Sigmoid colon (tissue), 7 donors: ENCODE results near the gene CNTNAP4. TPM values are rescaled to one million over a fixed set of nuclear protein-coding genes. Genes with fewer than 3 reads are reported as not detected.

Source experiments
- DNase-seq: peaks from one replicate; pipeline ENCODE4 v3.0.0-alpha.2; 2019
- H3K27ac ChIP-seq, 4 donors: fragments of 200-600 bp; sonication (generic); one replicate each; pipeline ENCODE4 v1.5.1; 2016 to 2019; ENCODE audit warnings: mild to moderate bottlenecking in 1 of 4
- H3K27me3 ChIP-seq, 3 donors: fragments of 200-600 bp; sonication (generic); one replicate each; pipeline ENCODE4 v1.5.1; 2019; ENCODE audit warnings: mild to moderate bottlenecking in 1 of 3
- H3K36me3 ChIP-seq, 4 donors: fragments of 200-600 bp; sonication (generic); one replicate each; pipeline ENCODE4 v1.5.1; 2016 to 2019
- H3K4me1 ChIP-seq, 4 donors: fragments of 200-600 bp; sonication (generic); one replicate each; pipeline ENCODE4 v1.5.1; 2017 to 2019
- H3K4me3 ChIP-seq, 4 donors: fragments of 200-600 bp; sonication (generic); one replicate each; pipeline ENCODE4 v1.5.1; 2017 to 2019; ENCODE audit warnings: mild to moderate bottlenecking in 2 of 4, moderate library complexity in 1 of 4
- H3K9me3 ChIP-seq, 4 donors: fragments of 200-600 bp in 3 of 4; sonication (generic) in 3 of 4; one replicate each; pipeline versions ENCODE4 v1.5.1 to v1.6.1; 2013 to 2019
- EP300 ChIP-seq, 4 donors: sonication (generic); formaldehyde crosslinking; IDR thresholded peaks; one replicate each; pipeline ENCODE4 v1.6.1; 2017; ENCODE audit warnings: antibody characterized with exemption in 4 of 4
- POLR2A ChIP-seq, 2 donors: fragments of 450-650 bp; IDR thresholded peaks; one replicate each; pipeline ENCODE4 v1.6.1; 2016; ENCODE audit warnings: antibody characterized with exemption in 2 of 2, mild to moderate bottlenecking in 2 of 2, moderate library complexity in 2 of 2
- POLR2AphosphoS5 ChIP-seq, 4 donors: sonication (generic); formaldehyde crosslinking; IDR thresholded peaks; one replicate each; pipeline ENCODE4 v1.6.1; 2017; ENCODE audit warnings: antibody characterized with exemption in 4 of 4
- WGBS, 2 donors: extraction: QIAGEN DNeasy Blood & Tissue Kit; methylation state at CpG; one replicate each; pipeline ENCODE4 v1.1.7; 2013; 5-methylcytosine and 5-hydroxymethylcytosine counted together
- intact Hi-C: fragments of 100-400 bp; cut with DNase I; formaldehyde crosslinking; loops from one replicate; pipeline ENCODE4 v1.15.1; 2023
- polyA plus RNA-seq, 3 donors: library from polyadenylated mRNA; stranded (reverse); fragments of 200-250 nt; gene quantifications; one replicate each; pipeline ENCODE4 v1.2.3, GENCODE V29; 2013
- total RNA-seq, 4 donors: library from RNA; depleted of rRNA; stranded (reverse); fragments of >200 nt; gene quantifications; one replicate each; pipeline ENCODE4 v1.1.0, GENCODE V29; 2016
- TF ChIP-seq, protein P1 (sequence below), 4 experiments: fragments of 450-650 bp in 3 of 4; fragments of 200-600 bp in 1 of 4; IDR thresholded peaks; one replicate each; pipeline ENCODE4 v1.5.1; 2016 to 2019; ENCODE audit warnings: antibody characterized with exemption in 4 of 4, mild to moderate bottlenecking in 3 of 4, moderate library complexity in 2 of 4
- donor health status: healthy with polysubstance abuse.
- donor health status: Bipolar disorder and iron deficiency.
- donor health status: healthy.

The CNTNAP4 gene
- total and polyA plus RNA-seq, 7 donors = under 0.01 to 1.4 (median 0.22) TPM; not detected in 1

DNA sequence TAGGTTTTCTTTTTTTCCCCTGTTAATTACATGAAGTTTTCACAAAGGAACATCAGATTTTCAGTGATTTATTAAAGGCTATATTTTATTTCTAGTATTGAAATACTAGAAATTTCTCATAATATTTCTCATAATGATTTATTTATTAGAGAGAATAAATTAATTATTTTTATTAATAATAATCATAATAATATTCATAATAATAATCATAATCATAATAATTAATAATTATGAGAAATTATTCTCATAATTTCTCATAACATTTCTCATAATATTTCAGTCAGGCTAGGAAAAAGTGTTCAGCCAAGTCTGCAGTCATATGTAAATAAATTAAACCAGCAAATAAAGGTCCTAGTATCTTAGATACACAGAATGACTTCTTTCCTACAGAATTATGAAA, 41.4 kb downstream of the CNTNAP4 start:
- Histone ChIP-seq H3K27ac (no peak overlapping the region), H3K36me3 (no peaks in the 10 kb centered on the region), H3K27me3 (no peaks in the 10 kb centered on the region), H3K9me3 (no peaks in the 10 kb centered on the region), H3K4me1 (no peaks in the 10 kb centered on the region), H3K4me3 (no peak overlapping the region)
- DNase-seq = no peak
- TF ChIP-seq POLR2AphosphoS5 (IDR thresholded peaks at IDR 0.05) (no peak), POLR2A (IDR thresholded peaks at IDR 0.05) (no peak), EP300 (IDR thresholded peaks at IDR 0.05) (no peak)
- TF ChIP-seq, protein P1, sequence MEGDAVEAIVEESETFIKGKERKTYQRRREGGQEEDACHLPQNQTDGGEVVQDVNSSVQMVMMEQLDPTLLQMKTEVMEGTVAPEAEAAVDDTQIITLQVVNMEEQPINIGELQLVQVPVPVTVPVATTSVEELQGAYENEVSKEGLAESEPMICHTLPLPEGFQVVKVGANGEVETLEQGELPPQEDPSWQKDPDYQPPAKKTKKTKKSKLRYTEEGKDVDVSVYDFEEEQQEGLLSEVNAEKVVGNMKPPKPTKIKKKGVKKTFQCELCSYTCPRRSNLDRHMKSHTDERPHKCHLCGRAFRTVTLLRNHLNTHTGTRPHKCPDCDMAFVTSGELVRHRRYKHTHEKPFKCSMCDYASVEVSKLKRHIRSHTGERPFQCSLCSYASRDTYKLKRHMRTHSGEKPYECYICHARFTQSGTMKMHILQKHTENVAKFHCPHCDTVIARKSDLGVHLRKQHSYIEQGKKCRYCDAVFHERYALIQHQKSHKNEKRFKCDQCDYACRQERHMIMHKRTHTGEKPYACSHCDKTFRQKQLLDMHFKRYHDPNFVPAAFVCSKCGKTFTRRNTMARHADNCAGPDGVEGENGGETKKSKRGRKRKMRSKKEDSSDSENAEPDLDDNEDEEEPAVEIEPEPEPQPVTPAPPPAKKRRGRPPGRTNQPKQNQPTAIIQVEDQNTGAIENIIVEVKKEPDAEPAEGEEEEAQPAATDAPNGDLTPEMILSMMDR (IDR thresholded peaks at IDR 0.05) = no peak
- intact Hi-C loops = no loop called here

DNA sequence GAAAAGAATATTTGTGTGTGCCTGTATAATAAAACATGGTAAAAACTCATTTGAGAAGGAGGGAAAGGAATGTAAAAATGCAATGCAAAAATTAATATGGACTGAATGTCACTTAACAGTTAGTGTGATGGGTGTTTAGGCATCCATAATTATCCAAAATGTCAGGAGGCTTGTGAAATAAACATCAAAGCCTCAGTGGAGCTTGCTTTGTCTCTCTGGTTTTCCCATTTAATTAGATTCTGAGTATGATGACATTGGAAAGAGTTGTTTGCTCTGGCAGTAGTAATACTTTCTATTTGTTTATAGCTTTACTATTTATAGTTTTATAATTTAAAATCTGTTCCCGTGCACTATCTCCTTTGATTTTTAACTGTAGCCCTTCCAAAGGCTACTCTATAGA, 51.9 kb downstream of the CNTNAP4 start:
- Histone ChIP-seq H3K36me3 (no peaks in the 10 kb centered on the region), H3K9me3 (no peaks in the 10 kb centered on the region), H3K27me3 (no peaks in the 10 kb centered on the region), H3K4me3 (no peak overlapping the region), H3K4me1 (no peaks in the 10 kb centered on the region), H3K27ac (no peak overlapping the region)
- 13 to 43% methylated on average over 1 of the region's 1 CpG for WGBS, 2 donors
- DNase-seq = no peak
- intact Hi-C loops = no loop called here
- TF ChIP-seq, protein P1 (IDR thresholded peaks at IDR 0.05) = no peak
- TF ChIP-seq POLR2AphosphoS5 (IDR thresholded peaks at IDR 0.05) = no peak
- TF ChIP-seq POLR2A (IDR thresholded peaks at IDR 0.05) = no peak
- no peak for TF ChIP-seq EP300 (IDR thresholded peaks at IDR 0.05)

DNA sequence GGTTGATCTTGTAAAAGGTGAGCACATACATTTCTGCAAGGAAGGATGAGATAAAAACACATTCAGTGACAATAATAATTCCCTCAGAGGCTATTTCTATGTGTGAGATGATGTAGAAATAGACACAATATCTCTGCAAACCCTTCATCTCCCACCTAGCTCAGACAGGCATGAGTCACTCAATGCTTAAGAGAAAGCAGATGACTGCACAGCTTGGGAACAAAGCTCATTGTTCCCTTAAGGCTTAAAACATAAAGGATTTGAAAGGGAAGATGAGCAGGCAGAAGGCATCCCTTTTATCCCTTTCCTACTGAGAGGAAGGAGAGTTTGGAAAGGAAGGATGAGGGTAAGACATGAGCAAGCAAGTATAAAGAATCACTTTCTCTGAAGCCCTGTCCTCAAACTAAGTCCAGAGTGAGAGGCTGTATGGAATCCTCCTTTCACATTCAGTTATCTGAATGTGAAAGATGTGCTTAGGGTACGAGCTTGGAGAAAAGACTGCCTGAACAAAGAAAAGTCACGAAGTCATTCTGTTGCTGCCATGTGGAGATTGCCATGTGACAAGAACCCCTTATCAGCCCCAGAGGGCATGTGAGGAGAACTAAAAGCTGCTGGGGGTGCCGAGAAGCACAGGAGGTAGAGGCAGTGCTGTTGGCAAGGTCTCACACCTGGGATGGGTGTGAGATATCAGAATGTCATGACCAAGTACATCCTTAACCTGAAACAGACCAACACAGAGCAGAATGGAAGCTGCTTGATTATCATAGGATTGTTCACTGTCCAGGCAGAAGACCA, 58.2 kb downstream of the CNTNAP4 start:
- 81 to 83% methylated on average over 3 of the region's 3 CpGs for WGBS, 2 donors
- no peak overlapping the region for H3K27ac ChIP-seq

DNA sequence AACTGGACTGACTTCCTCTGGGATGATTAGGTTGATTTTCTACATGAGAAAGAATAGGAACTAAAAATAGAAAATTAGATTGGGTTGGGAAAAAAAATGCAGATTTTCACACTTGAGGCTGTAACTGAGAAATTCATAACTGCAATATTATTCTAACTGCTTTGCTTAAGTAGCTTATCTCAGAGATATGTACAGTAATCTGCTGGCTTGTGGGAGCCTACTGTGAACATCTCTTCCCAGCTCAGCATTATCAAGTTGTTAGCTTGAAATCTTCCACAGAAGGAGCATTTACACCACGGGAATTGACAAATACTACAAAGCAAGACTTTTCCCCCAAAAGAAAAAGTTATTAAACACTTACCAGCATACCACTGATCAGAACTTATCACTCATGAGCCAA, 58.9 kb downstream of the CNTNAP4 start:
- Histone ChIP-seq H3K36me3 (no peaks in the 10 kb centered on the region), H3K27me3 (no peaks in the 10 kb centered on the region), H3K4me1 (no peaks in the 10 kb centered on the region), H3K4me3 (no peak overlapping the region), H3K9me3 (no peaks in the 10 kb centered on the region), H3K27ac (no peak overlapping the region)
- TF ChIP-seq EP300 (IDR thresholded peaks at IDR 0.05) = no peak
- TF ChIP-seq POLR2A (IDR thresholded peaks at IDR 0.05) = no peak
- TF ChIP-seq, protein P1 (IDR thresholded peaks at IDR 0.05) = no peak
- TF ChIP-seq POLR2AphosphoS5 (IDR thresholded peaks at IDR 0.05) = no peak
- WGBS, 2 donors = 76 to 89% methylated on average over 1 of the region's 1 CpG
- DNase-seq = no peak
- intact Hi-C loops = no loop called here

More for the DNA sequence above, 58.2 kb downstream of the CNTNAP4 start:
- Histone ChIP-seq H3K27me3 (no peaks in the 10 kb centered on the region), H3K4me1 (no peaks in the 10 kb centered on the region), H3K9me3 (no peaks in the 10 kb centered on the region), H3K4me3 (no peak overlapping the region), H3K36me3 (no peaks in the 10 kb centered on the region)
- TF ChIP-seq POLR2A (IDR thresholded peaks at IDR 0.05) = no peak
- TF ChIP-seq POLR2AphosphoS5 (IDR thresholded peaks at IDR 0.05) = no peak
- TF ChIP-seq EP300 (IDR thresholded peaks at IDR 0.05) = no peak
- TF ChIP-seq, protein P1 (IDR thresholded peaks at IDR 0.05) = no peak
- DNase-seq = no peak
- intact Hi-C loops = no loop called here

DNA sequence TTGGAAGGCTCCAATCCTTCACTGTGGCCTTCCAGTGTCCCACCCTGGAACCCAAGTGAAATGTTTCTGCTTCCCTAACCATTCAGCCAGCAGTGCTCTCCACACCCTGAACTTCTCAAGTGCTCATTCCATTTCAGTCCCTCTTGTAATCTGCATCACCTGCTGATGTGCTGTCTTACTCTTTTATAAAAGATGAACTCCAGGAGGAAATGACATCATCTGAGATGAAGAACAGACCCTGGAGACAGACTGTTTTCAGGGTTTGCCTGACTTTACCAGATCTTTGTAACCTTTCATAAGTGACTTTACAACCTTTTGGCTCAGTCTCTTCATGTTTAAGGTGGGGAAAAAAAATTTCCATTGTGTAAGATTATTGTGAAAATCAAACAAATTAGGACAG, 61.3 kb downstream of the CNTNAP4 start:
- Histone ChIP-seq H3K4me1 (no peaks in the 10 kb centered on the region), H3K36me3 (no peaks in the 10 kb centered on the region), H3K27ac (no peak overlapping the region), H3K27me3 (no peaks in the 10 kb centered on the region), H3K9me3 (no peaks in the 10 kb centered on the region), H3K4me3 (no peak overlapping the region)
- TF ChIP-seq, protein P1 (IDR thresholded peaks at IDR 0.05) = no peak
- TF ChIP-seq EP300 (IDR thresholded peaks at IDR 0.05) (no peak), POLR2A (IDR thresholded peaks at IDR 0.05) (no peak), POLR2AphosphoS5 (IDR thresholded peaks at IDR 0.05) (no peak)
- intact Hi-C loops = no loop called here
- DNase-seq = no peak
